Hematopoietic multipotent progenitor cell treated with erythropoietin and hydrocortisone succinate and interleukin-3 and kit ligand, for 8 days (in vitro differentiated cells): ENCODE results near the gene CBX2.
A peak's percentile ranks its signal among the peaks of the same experiment; 100 is the strongest.

Experiments
- DNase-seq: peaks from one replicate; pipeline ENCODE4 v3.0.0-alpha.2; 2015

Gene CBX2

DNA sequence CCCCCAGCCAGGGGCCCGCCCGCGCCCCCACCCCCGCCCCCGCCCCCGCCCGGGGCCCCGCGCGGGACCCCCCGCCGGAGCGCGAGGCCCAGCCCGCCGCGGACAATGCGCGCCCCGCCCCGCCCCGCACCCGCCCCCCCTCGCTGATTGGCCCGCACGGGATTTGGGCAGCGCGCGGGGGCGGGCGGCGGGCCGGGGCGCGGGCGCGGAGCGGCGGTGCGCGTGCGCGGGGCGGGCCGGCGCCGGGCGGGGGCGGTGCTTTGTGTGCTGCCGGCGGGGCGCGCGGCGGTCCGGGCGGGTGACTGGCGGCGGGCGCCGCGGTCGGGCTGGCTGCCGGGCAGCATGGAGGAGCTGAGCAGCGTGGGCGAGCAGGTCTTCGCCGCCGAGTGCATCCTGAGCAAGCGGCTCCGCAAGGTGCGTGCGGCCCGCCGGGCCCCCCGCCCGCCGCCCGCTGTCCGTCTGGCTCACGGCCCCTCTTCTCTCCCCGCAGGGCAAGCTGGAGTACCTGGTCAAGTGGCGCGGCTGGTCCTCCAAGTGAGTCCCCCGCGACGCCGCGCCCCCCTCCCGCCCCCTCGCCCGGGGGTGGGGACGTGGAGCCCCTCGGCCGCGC is at the start of gene CBX2:
Gene CBX2 (plus strand): TSS at position 255 of the 610 bp plus-strand sequence. CDS start 88 bp downstream, at position 343.
- peak; percentile 73 for DNase-seq

DNA sequence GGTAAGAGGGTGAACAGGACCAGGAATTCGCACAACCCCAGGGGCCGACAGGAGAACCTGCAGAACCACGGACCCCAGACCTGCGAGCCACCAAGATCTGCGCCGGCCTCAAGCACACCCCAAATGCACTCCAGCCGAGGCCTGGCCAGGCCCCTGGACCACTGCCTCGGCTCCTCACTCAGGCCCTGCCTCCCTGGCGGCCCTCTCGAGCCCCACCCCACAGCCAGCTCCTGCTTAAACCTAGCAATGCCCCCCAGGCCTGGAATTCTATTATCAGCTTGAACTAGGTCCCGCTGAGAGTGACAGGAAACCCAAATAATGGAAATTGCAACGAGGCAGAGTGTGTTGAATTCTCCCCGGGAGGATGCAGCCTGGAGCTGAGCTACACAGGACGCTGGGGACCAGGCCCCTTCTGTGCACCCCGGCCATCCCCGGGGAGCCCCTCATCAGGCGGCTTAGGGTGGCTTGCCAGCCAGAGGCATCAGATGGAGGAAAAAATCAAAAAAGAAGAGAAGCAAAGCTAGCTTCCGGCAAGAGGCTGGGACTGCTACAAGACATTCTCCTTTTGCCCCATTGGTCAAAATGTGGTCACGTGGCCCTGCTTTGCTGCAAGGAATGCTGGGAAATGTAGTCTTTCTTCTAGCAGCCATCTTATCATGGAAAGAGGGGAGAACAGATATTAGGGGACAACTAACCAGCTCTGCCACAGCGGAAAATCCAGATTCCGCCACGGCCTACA is 49.6 kb upstream of the CBX2 start:
- DNase-seq, result peak; percentile 95

DNA sequence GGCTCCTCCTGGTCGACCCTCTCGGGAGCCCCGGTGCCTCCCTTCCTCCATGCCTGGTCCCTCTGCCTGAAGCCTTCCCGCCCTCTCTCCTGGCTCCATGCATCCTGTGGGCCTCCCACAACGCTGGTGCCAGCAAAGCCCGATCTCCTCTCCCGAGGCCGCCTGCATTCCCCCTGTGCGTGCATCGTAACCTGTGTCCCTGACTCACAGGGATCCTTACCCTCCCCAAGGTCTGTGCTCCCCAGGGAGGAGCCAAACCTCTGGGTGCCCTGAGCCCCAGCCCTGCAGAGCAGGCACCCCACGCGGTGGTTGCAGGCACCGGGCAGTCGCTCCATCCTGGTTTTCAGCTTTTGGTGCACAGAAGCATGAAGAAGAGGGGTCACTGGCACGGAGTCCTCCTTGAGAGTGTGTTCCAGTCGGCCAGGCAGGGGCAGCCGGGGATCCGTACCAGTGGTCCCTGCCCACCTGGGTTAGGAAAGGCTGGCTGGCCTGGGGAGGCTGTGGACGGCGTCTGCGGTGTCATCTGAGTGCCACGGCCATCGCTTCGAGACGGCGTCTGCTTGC is 49.0 kb upstream of the CBX2 start:
- no peak for DNase-seq

DNA sequence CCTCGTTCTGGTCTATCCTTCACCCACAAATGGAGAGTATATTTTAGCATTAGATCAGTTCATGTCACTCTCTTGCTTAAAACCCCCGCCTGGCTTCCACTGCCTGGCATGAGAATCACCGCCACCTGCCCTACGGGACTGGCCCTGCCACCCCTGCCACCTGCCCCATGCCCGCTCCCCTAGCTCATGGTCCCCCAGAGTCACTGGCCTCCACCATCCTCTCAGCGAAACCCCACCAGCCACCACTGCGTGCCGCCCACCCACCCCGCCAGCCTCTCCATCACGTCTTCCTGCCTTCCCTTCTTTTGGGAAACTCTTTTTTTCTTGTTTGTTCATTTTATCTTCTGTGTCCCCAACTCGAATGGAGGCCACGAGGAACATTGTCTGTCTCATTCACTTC is 48.2 kb upstream of the CBX2 start:
- no peak for DNase-seq

DNA sequence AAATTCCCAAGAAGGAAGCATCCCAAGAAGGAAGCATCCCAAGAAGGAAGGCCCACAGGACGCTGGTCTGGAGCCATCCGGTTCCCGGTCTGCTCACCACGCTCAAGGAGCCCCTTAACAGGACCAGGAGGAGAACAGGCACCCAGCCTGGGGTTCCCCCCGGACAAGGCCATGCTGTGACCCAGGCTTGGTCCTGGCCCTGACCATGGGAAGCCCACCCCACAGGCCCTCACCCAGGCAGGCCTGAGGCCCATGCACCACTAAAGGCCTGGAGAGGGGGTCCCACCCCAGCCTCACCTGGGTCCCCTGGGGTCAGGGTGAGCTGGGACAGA is 47.5 kb upstream of the CBX2 start:
- no peak for DNase-seq

DNA sequence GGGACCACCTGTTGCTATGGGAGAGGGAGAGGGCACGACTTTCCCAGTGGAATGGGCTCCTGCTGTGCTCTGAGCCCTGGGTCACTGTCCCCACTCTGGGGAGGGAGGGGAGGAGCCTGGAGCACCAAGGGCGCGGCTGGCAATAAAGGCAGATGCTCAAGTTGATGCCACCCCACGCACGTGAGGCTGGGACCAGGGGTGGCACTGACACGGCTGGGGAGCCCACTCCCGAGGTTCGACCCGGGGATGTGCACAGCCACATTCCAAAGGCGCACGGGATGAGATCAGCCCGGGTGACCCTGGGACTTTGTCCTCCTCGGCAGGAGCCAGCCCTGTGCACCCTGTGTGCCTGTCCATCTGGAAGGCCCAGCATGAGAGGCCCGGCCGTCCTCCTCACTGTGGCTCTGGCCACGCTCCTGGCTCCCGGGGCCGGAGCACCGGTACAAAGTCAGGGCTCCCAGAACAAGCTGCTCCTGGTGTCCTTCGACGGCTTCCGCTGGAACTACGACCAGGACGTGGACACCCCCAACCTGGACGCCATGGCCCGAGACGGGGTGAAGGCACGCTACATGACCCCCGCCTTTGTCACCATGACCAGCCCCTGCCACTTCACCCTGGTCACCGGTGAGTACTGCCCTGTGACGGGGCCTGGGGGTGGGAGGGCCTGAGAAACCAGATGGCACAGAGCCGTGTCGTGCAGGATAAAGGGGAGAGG is 47.0 kb upstream of the CBX2 start, which contains the start of gene ENPP7:
Gene ENPP7 (plus strand): TSS at position 175 of the 715 bp plus-strand sequence. CDS start 197 bp downstream, at position 372.
- DNase-seq, result no peak

DNA sequence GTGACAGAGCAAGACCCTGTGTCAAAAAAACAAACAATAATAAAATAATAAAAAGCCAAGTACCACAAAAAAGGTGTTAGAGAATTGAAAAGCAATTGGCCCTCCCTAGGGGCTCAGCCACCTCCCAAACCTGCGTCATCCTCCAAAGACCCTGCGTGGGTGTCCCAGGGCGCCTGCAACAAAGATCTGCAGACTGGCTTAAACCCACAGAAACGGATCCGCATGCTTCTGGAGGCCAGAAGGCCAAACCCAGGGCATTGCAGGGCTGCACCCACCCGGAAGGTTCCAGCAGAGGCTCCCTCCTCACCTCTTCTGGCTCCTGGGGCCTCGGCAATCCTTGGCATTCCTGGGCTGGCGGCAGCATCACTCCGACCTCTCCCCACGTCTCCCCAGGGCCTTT is 45.7 kb upstream of the CBX2 start:
- DNase-seq, result no peak

DNA sequence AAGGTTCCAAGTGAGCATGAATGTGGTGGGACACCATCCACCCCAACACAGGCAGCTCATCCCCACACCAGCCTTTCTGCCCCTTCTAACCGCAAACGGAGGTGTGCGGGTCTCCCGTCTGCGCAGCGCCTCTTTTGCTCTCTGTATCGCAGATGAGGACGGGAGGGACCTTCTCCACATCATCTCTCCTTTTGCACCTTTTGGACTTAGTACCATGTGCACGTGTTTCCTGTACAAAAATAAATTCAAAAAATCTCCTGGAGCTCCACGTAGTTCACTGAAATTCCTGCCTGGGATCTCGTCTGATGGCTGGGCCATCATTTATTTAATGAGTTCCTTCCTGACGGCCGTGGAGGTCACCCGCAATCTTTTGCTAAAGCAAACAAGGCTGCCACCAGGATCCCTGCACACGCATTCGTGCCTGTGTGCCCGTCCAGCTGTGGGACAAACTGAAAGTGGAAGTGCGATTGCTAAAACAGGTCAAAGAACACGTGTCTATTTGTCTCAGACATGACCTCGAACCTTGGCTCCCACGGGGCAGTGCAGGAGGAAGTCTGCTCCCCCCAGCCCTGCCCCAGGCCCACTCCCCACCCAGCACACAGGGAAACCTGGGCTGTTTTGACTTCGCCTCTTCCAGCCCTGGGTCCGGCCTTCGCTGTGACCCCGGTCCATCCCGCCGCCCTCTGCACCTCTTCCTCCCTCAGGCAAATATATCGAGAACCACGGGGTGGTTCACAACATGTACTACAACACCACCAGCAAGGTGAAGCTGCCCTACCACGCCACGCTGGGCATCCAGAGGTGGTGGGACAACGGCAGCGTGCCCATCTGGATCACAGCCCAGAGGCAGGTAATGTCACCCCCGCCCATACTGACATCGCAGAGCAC is 44.9 kb upstream of the CBX2 start:
- no peak for DNase-seq

DNA sequence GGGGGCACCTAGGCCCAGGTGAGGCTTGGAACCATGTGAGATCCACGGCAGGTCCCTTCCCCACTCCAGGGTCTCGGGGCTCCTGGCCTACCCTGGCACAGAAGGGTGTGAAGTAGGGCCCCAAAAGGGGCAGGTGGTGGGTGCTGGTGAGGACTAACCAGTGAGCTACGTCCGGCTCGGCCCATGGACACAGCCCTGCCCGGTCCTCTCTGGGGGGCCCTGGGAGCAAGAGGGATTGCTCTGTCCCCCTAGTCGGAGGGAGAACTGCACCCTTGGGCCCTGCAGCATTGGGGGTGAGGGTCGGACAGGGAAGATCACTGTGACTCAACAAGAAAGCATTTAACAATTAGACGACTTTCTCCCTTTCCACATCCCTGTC is 44.3 kb upstream of the CBX2 start:
- no peak for DNase-seq

DNA sequence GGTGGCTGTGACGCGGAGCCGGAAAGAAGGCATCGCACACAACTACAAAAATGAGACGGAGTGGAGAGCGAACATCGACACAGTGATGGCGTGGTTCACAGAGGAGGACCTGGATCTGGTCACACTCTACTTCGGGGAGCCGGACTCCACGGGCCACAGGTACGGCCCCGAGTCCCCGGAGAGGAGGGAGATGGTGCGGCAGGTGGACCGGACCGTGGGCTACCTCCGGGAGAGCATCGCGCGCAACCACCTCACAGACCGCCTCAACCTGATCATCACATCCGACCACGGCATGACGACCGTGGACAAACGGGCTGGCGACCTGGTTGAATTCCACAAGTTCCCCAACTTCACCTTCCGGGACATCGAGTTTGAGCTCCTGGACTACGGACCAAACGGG is 42.9 kb upstream of the CBX2 start:
- no peak for DNase-seq

DNA sequence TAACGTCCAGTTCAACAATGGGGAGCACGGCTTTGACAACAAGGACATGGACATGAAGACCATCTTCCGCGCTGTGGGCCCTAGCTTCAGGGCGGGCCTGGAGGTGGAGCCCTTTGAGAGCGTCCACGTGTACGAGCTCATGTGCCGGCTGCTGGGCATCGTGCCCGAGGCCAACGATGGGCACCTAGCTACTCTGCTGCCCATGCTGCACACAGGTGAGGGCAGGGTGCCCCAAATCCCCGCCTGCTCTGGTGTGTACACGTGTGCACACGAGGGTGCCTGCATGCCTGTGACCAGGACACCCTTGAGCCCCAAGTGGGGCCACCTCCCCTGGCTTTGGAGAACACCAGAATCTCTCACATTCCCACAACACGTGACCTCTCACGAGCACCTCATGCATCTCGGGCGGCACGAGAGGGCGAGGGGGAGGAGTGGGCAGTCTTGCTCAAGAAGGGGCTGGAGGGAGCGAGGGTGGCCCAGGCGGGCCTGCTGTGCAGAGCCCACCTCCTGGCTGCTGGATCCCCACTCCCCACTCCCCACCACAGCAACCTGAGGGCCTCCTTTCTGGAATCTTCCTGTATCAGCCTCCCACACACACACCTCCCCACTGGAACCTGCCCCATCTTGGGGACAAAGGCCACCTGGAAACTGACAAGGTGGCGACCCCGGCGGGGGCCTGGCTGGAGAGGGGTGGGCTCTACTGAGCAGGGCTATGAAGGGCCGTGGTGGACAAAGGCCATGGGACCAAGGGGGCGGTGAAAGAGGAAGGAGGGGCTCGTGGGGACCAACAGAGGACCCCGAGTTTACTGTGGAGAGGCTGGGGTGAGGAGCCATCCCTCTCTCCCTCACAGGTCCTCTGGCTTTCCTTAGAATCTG is 40.7 kb upstream of the CBX2 start:
- no peak for DNase-seq

DNA sequence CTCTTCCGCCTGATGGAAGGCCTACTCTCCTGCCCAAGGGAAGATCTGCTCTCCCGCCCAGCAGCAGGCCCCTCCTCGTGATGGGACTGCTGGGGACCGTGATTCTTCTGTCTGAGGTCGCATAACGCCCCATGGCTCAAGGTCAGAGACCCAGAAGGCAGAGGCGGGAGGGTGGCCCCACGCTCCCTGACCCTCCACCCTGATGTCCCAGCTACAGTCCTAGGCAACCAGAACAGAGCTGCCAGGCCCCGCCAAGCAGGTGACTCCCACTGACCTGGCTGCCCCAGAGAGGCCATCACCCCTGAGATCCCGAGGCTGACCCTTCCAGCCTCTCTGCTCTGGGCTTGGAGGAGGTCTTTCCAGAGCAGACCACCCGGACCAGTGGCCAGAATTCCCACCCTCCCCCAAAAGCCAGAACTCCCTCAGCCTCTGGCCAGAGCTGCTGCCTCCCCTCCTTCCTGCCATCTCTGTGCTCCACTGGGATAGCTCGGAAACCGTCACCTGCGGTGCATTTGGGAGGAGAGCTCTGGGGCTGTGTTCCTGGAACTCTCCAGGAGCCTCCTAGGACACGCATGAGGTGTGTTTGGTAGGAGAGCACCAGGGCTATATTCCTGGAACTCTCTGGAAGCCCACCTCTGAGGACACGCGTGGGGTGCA is 39.9 kb upstream of the CBX2 start:
- no peak for DNase-seq

DNA sequence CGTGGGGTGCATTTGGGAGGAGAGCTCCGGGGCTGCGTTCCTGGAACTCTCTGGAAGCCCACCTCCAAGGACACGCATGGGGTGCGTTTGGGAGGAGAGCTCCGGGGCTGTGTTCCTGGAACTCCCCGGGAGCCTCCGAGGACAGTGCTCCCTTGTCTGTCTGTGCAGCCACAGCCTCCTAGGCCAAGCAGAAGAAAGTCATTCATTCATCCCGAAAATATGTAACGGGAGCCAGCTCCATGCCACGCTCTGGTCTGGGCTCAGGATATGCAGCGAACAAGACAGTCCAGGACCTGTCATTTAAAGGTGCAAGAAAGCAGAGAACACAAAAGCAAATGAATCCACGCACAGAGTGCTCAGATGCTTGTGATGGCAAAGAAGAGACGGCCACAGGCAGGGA is 39.3 kb upstream of the CBX2 start:
- no peak for DNase-seq

DNA sequence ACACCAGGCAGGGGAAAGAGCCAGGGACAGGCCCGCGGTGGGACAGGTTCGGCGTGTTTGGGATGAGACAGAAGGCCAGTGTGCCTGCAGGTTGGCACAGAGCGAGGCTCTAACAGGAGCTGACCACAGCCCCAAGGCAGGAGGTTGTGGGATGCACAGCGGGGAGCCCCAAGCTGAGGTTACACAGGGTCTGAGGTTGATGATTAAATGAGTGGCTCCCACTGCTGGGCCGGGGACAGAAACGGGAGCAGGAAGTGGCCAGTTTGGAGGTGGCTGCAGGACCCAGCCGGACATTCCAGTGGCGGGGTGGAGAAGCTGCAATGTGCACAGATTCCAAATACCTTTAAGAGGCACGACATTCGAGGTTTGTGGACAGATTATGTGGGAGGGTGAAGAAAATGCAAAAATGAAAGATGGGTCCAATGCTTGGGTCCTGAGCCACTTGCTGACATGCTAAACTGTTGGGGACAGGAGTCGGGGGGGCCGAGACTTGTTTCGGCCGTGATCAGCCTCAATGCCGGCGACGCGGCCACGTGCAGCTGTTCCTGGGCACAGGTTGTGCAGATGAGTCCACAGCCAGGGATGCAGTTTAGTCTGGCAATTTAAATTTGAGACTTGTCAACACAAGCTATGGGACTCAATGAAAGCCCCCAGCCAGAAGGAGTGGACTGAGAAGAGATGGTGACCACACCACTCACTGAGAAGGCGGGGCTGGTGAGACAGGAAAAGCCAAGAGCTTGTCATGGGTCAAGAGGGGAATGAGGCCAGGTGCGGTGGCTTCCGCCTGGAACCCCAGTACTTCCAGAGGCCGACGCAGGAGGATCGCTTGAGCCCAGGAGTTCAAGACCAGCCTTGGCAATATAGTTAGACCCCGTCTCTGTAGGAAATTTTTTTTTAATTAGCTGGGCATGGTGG is 38.5 kb upstream of the CBX2 start:
- no peak for DNase-seq

DNA sequence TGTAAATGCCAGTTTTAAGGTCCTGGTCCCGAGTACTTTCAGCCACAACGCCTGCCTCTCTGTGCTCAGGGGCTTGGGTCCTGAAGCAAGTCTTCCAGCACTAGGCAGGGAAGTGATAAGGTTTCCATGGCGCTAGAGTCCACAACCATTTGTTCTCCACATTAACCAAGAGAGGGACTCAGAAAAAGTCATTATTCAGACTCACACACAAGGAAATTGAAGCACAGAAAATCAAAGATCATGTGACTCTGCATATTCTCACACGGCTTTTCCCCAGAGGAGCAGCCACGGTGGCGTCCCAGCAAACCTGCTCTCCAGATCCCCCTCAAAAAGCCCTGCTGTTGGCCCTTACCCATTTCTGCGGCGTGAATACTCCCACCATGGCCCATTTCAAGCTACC is 37.5 kb upstream of the CBX2 start:
- DNase-seq, result no peak

DNA sequence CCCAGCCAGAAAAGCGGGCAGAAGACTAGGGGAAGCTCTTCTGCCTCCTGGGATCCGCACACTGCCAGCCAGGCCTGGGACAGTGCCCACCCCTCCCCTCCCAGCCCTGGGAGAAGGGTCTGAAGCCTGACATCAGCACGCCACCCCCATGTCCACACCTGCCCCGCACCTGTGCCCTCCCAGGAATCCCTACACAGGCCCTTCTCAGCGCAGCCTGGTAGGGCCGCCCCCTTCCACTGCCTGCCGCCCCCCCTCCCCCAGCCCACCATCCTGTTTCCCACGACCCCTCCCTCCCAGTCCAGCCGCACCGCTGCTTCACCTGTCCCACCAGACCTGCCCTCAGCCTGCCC is 36.6 kb upstream of the CBX2 start:
- no peak for DNase-seq

DNA sequence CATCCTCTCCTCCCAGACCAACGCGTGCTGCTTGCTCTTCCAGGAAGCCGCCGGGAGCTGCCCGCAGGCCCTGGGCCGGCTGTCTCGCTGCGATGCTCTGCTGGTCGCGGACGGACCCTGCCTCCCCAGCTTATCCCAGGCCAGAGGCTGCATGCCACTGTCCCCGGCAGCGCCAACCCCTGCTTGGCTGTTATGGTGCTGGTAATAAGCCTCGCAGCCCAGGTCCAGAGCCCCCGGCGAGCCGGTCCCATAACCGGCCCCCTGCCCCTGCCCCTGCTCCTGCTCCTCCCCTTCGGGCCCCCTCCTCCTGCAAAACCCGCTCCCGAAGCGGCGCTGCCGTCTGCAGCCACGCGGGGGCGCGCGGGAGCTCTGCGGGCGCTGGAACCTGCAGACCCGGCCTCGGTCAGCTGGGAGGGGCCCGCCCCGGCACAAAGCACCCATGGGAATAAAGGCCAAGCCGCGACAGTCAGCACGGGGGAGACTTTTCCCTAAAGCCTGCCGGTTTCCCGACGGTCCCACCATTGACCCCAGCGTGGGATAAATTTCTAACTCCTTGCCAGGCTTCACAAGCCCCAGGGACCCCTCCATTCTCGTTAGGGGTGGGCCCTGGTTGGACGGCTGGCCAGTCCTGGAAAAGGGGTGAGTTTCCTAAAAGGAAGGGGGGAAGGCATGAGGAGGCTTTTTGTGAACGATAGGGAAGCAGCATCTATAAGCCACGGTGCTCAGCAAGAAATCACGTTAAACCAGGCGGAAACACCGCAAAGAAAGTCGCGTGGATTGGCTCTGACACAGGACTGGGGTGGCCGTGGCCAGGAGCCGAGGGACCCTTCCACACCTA is 36.0 kb upstream of the CBX2 start:
- DNase-seq, result peak; percentile 47

DNA sequence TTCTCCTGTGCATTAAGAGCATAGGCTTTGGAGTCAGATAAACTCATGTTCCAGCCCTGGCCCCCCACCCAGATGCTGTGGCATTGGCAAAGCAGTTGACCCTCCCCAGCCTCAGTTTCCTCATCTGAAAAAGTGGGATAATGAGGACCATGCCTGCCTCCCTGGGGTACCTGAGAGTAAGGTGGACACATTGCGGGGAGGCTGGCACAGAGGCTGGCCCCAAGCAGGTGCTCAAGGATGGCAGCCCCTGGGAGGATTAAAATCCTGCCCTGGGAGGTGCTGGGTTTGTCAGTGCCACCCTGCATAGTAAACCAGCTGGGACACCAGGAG is 35.4 kb upstream of the CBX2 start:
- DNase-seq, result no peak

DNA sequence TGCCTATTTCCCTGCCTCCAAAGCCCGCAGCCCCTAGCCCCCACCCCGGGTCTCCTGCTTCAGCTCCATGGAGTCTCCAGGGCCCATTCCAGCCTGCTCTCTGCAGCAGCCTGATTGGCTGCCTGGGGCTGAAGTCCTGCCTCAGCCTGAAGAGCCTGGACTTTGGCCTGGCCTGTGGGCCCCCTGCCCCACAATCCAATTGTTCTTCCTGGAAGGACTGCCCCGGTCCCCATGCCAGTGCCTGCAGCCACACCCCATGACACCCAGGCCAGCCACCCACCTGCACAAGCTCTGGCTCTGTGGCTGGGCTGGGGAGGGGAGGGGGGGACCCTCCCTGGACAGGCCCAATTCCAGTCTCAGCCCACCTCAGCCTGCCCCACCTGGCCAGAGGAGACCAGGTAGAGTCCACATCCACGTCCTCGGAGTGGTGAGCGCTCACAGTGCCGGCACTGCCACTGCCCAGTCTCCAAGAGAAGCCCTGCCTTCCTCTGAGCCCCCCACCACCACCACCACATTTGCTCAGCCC is 34.9 kb upstream of the CBX2 start:
- DNase-seq, result no peak
